Measurements from ENCODE around the gene CALHM6.

The CALHM6 gene

GRCh38 chr6:116461331-116461931 lies at the start of gene CALHM6:
CALHM6 (plus strand) TSS chr6:116461375; CDS start chr6:116461930, 555 bp downstream.
- TF ChIP-seq MAX (IDR thresholded peaks at IDR 0.05) (no peak), EP300 (IDR thresholded peaks at IDR 0.05; ENCODE audit: borderline replicate concordance) (no peak), USF1 (IDR thresholded peaks at IDR 0.05) (no peak), REST (IDR thresholded peaks at IDR 0.05; ENCODE audit: low read depth) (no peak)

GRCh38 chr6:116412270-116412669 lies 48.9 kb upstream of the CALHM6 start:
- TF ChIP-seq CREB1 (IDR thresholded peaks at IDR 0.05; ENCODE audit: low read depth), result no peak
- no peak for TF ChIP-seq EGR1 (IDR thresholded peaks at IDR 0.05)
- TF ChIP-seq RAD21 (IDR thresholded peaks at IDR 0.05; ENCODE audit: low read depth), result no peak
- no peak for TF ChIP-seq ZBTB7A (IDR thresholded peaks at IDR 0.05; ENCODE audit: low read depth)
- TF ChIP-seq USF1 (IDR thresholded peaks at IDR 0.05), result no peak
- TF ChIP-seq CEBPB (IDR thresholded peaks at IDR 0.05), result no peak
- TF ChIP-seq NFIC (IDR thresholded peaks at IDR 0.05), result no peak
- no peak for TF ChIP-seq FOXM1 (IDR thresholded peaks at IDR 0.05; ENCODE audit: borderline replicate concordance, low read depth)
- no peak for TF ChIP-seq MAX (IDR thresholded peaks at IDR 0.05)
- TF ChIP-seq EP300 (IDR thresholded peaks at IDR 0.05; ENCODE audit: borderline replicate concordance), result no peak
- TF ChIP-seq TEAD4 (IDR thresholded peaks at IDR 0.05), result no peak
- no peak for TF ChIP-seq YY1 (IDR thresholded peaks at IDR 0.05; ENCODE audit: low read depth)

GRCh38 chr6:116413357-116413756 lies 47.8 kb upstream of the CALHM6 start:
- no peak for TF ChIP-seq RAD21 (IDR thresholded peaks at IDR 0.05; ENCODE audit: low read depth)
- TF ChIP-seq ZBTB7A (IDR thresholded peaks at IDR 0.05; ENCODE audit: low read depth), result no peak
- TF ChIP-seq EGR1 (IDR thresholded peaks at IDR 0.05), result no peak
- TF ChIP-seq FOXM1 (IDR thresholded peaks at IDR 0.05; ENCODE audit: borderline replicate concordance, low read depth), result no peak
- no peak for TF ChIP-seq USF1 (IDR thresholded peaks at IDR 0.05)
- TF ChIP-seq NFIC (IDR thresholded peaks at IDR 0.05), result no peak
- TF ChIP-seq MAX (IDR thresholded peaks at IDR 0.05), result no peak
- no peak for TF ChIP-seq TCF12 (IDR thresholded peaks at IDR 0.05; ENCODE audit: low read depth)
- TF ChIP-seq CREB1 (IDR thresholded peaks at IDR 0.05; ENCODE audit: low read depth), result no peak
- TF ChIP-seq TEAD4 (IDR thresholded peaks at IDR 0.05), result no peak
- TF ChIP-seq EP300 (IDR thresholded peaks at IDR 0.05; ENCODE audit: borderline replicate concordance), result no peak
- TF ChIP-seq TAF1 (IDR thresholded peaks at IDR 0.05; ENCODE audit: low read depth), result no peak
- TF ChIP-seq REST (IDR thresholded peaks at IDR 0.05; ENCODE audit: low read depth), result no peak
- no peak for TF ChIP-seq YY1 (IDR thresholded peaks at IDR 0.05; ENCODE audit: low read depth)
- TF ChIP-seq CEBPB (IDR thresholded peaks at IDR 0.05), result no peak

- no peak for TF ChIP-seq TEAD4 (IDR thresholded peaks at IDR 0.05)
- no peak for TF ChIP-seq NFIC (IDR thresholded peaks at IDR 0.05)
- no peak for TF ChIP-seq EGR1 (IDR thresholded peaks at IDR 0.05)
- TF ChIP-seq YY1 (IDR thresholded peaks at IDR 0.05; ENCODE audit: low read depth), result no peak
- TF ChIP-seq CREB1 (IDR thresholded peaks at IDR 0.05; ENCODE audit: low read depth), result no peak
- TF ChIP-seq CEBPB (IDR thresholded peaks at IDR 0.05), result no peak
- no peak for TF ChIP-seq USF1 (IDR thresholded peaks at IDR 0.05)
These were observed 43.5 kb upstream of the CALHM6 start for GRCh38 chr6:116417661-116418060.

GRCh38 chr6:116419069-116419786 lies 41.9 kb upstream of the CALHM6 start:
- TF ChIP-seq USF1 (IDR thresholded peaks at IDR 0.05) (no peak), ZBTB7A (IDR thresholded peaks at IDR 0.05; ENCODE audit: low read depth) (no peak), CREB1 (IDR thresholded peaks at IDR 0.05; ENCODE audit: low read depth) (no peak), CEBPB (IDR thresholded peaks at IDR 0.05) (no peak), NFIC (IDR thresholded peaks at IDR 0.05) (no peak), RAD21 (IDR thresholded peaks at IDR 0.05; ENCODE audit: low read depth) (no peak), EGR1 (IDR thresholded peaks at IDR 0.05) (no peak), EP300 (IDR thresholded peaks at IDR 0.05; ENCODE audit: borderline replicate concordance) (no peak), REST (IDR thresholded peaks at IDR 0.05; ENCODE audit: low read depth) (no peak), MAX (IDR thresholded peaks at IDR 0.05) (no peak), TAF1 (IDR thresholded peaks at IDR 0.05; ENCODE audit: low read depth) (no peak), TCF12 (IDR thresholded peaks at IDR 0.05; ENCODE audit: low read depth) (no peak), YY1 (IDR thresholded peaks at IDR 0.05; ENCODE audit: low read depth) (no peak), FOXM1 (IDR thresholded peaks at IDR 0.05; ENCODE audit: borderline replicate concordance, low read depth) (no peak), TEAD4 (IDR thresholded peaks at IDR 0.05) (no peak)
